AG09309 (cell line): ENCODE data around the gene SHISA4.
"Not testable (repeated sequence)": the region's sequence is repeated elsewhere in the genome, so short reads cannot be mapped to it uniquely, and the experiment has no call there.

Experiments
- DNase-seq: peaks from one replicate; pipeline ENCODE4 v3.0.0-alpha.2; 2010; ENCODE audit warnings: low read depth
- H3K4me3 ChIP-seq: 2 replicates; pipeline ENCODE4 v1.5.1; 2011; ENCODE audit warnings: mild to moderate bottlenecking, low read depth, low read length, moderate library complexity; ENCODE audit not compliant: control insufficient read depth
- TF ChIP-seq, protein P1 (sequence below): IDR thresholded peaks from 2 replicates; pipeline ENCODE4 v1.5.1; 2011; ENCODE audit warnings: mild to moderate bottlenecking, low read depth, low read length, inconsistent platforms; ENCODE audit not compliant: insufficient read depth, control insufficient read depth; ENCODE audit errors: missing control alignments

Gene SHISA4

DNA sequence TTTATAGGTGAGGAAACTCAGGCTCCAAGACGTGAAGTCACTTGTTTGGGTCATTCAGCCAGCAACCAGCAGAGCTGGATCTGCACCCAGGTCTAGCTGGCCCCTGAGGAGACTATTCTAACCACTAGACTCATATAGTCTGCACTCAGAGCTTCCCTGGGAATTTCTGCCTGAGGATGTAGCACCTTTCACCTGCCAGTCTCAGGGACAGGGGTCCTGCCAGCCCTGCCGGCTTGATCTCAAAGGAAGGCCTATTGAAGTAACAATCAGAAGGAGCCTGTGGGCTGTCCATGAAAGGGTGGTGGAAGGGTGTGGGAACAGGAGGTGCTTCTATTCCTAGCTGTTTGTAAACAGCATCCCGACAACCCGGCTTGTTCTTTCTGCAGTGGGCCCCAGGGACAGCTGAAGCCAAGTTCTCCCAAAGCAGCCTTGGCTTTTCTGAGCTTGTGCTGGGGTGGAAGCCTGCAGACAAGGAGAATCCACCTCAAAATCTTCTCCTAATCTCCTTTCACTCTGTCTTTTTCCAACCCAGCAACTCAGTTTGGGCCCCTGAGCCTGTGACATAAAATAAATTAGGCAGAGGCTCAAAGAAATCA is 49.8 kb downstream of the SHISA4 start:
- no peak for DNase-seq
- no peak overlapping the region for H3K4me3 ChIP-seq
- TF ChIP-seq, protein P1, sequence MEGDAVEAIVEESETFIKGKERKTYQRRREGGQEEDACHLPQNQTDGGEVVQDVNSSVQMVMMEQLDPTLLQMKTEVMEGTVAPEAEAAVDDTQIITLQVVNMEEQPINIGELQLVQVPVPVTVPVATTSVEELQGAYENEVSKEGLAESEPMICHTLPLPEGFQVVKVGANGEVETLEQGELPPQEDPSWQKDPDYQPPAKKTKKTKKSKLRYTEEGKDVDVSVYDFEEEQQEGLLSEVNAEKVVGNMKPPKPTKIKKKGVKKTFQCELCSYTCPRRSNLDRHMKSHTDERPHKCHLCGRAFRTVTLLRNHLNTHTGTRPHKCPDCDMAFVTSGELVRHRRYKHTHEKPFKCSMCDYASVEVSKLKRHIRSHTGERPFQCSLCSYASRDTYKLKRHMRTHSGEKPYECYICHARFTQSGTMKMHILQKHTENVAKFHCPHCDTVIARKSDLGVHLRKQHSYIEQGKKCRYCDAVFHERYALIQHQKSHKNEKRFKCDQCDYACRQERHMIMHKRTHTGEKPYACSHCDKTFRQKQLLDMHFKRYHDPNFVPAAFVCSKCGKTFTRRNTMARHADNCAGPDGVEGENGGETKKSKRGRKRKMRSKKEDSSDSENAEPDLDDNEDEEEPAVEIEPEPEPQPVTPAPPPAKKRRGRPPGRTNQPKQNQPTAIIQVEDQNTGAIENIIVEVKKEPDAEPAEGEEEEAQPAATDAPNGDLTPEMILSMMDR, result no peak

DNA sequence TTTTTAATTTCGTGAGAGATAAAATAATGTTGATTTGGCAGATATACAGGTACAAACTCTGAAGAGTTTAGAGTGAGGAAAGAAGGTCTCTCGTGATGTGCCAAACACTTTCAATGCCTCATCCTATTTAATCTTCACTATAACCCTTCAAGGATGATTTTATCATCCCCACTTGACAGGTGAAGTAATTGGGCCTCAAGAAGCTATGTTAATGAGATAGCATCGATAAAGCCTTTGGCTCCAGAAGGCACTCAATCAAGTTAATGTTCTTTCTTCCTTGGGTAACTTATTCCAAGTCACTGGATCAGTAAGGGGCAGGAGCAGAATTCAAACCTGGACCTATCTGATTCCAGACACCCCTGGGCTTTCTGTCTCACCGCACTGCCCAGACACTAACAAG is 50.5 kb downstream of the SHISA4 start:
- no peak for DNase-seq
- H3K4me3 ChIP-seq, result no peak overlapping the region
- TF ChIP-seq, protein P1, result no peak

DNA sequence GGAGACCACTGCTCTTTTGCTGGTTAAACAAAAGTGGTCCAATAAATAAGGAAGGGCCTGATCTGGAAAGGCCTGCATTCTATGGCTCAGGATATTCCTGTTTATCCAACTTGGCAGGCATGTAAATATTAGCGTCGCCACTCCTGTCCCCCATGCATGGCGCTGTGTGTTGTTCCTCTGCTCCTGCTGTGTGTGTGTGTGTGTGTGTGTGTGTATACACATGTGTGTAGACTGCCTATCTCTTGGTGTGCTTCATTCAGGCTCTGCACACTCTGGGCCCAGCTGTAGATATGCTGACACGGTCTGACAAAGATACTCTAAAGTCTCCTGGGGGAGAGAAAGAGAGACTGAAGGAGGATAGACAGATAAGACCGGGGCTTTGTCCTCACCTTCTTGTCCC is 50.9 kb downstream of the SHISA4 start:
- TF ChIP-seq, protein P1, result no peak
- DNase-seq, result no peak
- no peak overlapping the region for H3K4me3 ChIP-seq

DNA sequence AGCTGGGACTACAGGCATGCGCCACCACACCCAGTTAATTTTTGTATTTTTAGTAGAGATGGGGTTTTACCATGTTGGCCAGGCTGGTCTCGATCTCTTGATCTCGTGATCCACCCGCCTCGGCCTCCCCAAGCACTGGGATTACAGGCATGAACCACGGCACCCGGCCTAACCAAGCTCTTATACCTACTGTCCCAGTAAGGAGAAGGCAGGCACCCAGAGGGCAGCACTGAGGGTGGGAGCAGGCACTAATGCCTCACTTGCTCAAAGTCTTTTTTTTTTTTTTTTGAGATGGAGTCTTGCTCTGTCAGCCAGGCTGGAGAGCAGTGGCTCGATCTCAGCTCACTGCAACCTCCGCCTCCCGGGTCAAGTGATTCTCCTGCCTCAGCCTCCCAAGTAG is 51.6 kb downstream of the SHISA4 start:
- DNase-seq, H3K4me3 ChIP-seq: not testable (repeated sequence)

DNA sequence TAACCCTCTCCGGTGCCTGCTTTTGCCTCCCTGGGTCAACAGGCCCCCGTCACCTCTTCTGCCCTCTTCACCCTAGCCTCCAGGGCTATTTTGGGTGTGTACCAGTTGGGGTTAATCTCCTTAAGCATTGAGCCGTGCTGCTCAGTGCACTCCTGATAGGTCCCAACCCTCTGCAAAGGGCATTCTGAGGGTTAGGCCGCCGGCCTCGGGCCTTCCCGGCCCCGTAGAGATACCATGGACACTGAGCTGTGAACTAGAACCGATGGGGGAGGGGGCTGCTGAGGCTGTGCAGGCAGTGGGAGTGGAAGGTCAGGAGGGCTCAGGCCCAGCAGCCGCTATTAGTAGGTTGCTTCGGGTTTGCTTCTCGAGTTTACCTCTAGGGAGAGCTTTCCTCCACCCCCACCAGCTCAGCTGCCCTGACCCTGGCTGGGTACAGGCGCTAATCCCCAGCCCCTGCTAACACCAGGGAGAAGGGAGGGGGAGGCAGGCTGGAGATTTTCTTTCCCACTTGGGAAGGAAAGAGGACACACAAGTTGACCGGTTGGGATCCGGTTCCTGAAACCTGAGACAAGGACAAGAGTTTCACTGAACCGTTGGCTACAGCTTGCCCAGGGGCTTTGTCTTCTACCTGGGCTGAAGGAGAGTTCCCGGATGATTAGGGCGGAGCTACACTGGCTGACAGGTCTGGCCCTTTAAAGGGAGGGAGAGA is 52.9 kb downstream of the SHISA4 start:
- no peak overlapping the region for H3K4me3 ChIP-seq
- DNase-seq, result no peak

DNA sequence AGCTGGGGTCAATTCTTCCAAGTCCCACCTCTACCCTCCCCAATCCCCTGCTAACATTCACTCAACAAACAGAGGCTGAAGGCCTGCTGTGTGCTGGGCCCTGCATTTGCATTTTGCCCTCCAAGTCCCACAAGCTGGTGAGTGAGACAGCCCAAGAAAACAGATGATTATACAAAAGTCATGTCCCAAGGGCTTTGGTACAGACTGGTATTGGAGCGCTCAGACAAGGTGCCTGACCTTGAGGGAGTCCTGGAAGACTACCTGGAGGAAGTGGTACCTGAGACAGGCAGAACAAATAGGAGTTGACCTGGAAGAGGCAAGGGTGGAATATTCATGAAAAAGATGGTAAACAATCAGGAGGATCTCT is 53.4 kb downstream of the SHISA4 start:
- TF ChIP-seq, protein P1, result no peak
- no peak overlapping the region for H3K4me3 ChIP-seq
- no peak for DNase-seq

More for the DNA sequence above, 52.9 kb downstream of the SHISA4 start:
- TF ChIP-seq, protein P1, result no peak
